ENCODE measurements around the gene OR5AU1.
A peak's percentile ranks its signal among the peaks of the same experiment; 100 is the strongest.

OR5AU1 gene

DNA sequence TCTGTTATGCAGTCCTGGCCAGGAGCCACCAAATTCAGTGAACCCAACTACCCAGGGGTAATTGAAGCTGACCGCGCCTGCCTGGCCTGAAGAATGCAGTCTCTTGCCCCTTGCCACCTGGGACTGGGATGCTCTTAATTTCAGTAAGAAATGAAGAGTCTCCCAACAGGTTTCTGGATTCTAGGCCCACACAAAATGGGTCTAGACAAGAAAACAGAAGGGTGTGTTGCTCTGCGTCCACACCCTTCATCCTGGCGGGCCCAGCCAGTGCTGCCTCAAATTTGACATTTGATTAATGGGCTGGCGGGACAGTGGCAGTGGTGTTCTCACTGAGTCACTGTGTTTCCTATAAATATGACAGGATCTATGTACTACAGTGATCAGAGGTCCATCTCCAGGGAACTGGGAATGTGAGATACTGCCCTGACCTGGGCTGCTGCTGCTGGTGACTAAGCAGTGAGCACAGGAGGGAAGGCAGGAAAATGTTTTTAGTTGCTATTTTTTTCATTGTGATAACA, 48.5 kb downstream of the OR5AU1 start:
- DNase-seq (ENCODE audit: low spot score): no peak

GRCh38 chr14:21106498-21107282, 49.2 kb downstream of the OR5AU1 start:
- peak; percentile 91 for DNase-seq (ENCODE audit: low spot score)

DNA sequence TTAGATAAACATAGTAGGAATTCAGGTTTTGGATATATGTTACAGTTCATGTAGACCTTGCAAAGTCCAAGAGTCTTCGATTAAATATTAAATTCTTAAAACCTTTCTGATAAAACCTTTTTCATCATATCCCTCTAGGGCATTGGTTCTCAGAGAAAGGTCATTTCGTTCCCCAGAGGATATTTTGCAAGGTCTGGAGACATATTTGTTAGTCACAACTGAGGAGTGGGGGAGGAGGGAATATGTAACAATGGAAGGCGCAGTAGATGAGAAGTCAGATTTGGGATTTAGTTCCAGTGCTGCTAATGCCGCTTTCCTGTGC, 49.7 kb downstream of the OR5AU1 start:
- DNase-seq (ENCODE audit: low spot score): no peak

GRCh38 chr14:21105095-21105494, 50.8 kb downstream of the OR5AU1 start:
- DNase-seq (ENCODE audit: low spot score): no peak

Data from Ammon's horn (tissue), 1 donor.